GM10266 (cell line): ENCODE data around the gene SLC44A3.

ENCODE experiments used
- DNase-seq: peaks from one replicate; pipeline ENCODE4 v3.0.0; 2012; ENCODE audit errors: extremely low spot score
- TF ChIP-seq, protein P1 (sequence below): IDR thresholded peaks from 2 replicates; pipeline ENCODE4 v1.5.1; 2012; ENCODE audit warnings: mild to moderate bottlenecking, low read depth; ENCODE audit not compliant: control insufficient read depth, insufficient read depth; ENCODE audit errors: missing control alignments

The SLC44A3 gene

DNA sequence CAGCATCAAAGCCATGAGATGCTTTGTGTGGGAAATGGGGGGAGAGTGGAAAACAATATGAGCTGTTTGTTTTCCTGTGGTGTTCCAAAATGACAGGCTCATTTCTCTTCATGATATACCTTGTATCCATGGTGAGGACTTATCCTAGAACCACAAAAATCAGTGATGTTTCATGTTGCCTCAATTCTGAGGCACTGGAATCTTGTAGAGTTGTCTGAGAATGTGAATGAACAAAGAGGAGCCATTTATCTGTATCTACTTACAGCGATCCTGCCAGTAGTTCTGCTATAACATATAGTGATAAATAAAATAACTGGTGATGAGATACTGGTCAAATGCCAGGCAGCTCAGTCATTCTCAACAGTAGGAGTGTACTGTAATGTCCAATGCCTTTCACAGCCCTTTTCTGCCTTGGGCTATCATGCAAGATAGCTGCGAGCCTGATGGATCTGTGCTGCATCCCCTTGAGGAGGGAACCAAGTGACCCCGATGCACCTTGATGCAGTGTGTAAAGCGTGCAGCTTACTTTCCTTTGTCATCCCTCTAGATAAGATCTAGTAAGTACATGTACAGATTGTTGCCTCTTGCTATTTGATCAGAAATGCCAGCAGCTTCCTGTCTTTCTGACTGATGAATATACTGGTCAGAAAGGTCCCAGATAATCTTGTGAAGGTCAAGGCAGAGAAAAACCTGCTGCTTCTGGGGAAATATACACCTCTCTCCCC, 52.8 kb downstream of the SLC44A3 start:
- TF ChIP-seq, protein P1, sequence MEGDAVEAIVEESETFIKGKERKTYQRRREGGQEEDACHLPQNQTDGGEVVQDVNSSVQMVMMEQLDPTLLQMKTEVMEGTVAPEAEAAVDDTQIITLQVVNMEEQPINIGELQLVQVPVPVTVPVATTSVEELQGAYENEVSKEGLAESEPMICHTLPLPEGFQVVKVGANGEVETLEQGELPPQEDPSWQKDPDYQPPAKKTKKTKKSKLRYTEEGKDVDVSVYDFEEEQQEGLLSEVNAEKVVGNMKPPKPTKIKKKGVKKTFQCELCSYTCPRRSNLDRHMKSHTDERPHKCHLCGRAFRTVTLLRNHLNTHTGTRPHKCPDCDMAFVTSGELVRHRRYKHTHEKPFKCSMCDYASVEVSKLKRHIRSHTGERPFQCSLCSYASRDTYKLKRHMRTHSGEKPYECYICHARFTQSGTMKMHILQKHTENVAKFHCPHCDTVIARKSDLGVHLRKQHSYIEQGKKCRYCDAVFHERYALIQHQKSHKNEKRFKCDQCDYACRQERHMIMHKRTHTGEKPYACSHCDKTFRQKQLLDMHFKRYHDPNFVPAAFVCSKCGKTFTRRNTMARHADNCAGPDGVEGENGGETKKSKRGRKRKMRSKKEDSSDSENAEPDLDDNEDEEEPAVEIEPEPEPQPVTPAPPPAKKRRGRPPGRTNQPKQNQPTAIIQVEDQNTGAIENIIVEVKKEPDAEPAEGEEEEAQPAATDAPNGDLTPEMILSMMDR, result no peak
- no peak for DNase-seq

DNA sequence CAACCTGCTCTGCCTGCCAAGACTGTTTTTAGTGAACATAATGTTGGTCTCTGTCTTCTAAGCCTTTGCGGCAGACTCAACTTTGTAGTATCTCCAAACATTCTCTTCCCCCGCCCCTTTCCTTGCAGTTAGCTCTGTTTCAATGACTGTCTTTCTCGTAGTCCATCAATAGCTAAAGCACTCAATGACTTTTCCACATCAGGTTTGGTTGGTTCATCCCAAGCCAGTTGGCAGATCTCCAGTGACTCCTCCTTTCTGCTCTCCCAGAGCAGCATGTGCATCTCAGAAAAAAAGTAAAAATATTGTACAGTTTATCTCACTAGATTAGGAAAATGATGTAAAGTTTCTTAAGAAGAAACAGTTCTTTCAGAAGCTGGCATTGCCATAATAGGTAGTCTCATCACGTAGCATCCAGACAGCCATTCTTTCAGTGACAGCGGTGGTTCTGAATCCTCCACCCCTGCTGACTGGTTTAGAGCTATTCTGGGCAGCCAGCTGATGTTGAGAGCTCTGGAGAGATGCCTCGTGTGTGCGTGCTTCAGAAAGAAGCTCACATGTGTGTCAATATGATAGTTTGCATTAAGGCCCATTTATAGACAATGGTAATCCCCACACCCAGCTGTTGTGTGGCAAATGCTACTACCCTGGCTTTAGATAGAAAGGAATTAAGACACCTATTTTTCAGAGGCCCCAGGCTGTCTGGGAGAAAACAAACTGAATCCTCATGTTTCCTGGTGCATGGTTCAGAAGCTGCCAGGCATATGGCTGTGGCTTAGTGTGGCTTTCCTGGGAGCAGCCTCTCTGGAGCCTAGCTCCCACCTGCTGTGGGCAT, 53.6 kb downstream of the SLC44A3 start:
- TF ChIP-seq, protein P1, result no peak
- no peak for DNase-seq

DNA sequence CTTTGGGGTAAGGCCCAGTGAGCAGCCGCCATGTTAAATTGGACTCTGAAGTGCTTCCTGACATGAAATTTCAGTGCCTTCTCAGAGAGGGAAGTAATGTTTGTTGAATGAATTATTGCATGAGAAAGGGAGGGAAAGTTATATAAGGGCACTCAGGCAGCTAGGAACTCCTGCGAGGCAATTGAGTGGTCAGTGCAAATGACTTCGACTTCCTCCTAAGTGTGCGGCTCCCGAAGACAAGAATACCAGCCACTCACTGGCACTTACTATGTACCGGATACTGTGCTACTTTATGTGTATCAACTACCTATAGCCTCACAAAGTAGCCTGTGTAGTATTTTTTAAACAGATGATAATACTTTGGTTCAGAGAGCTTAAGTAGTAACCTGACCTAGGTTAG, 54.3 kb downstream of the SLC44A3 start:
- no peak for DNase-seq
- TF ChIP-seq, protein P1, result no peak

DNA sequence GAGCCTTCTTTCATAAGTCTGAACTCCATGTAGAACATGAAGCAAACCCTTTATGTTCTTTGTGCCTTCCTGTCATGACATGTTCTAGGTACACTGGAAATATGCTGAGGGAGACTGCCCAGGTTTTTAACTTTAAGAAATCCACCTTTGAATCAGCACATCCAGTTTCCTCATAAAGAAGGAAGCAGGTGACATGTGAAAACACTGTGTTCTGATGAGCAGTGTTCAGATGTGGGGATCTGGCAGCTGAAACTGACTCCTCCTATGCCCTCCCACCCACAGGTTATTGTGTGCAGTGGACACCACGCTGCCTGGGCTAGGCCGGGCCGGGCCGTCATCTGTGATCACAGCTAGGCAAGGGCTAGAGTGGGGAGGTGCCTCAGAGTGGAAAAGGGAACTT, 55.6 kb downstream of the SLC44A3 start:
- TF ChIP-seq, protein P1, result no peak
- no peak for DNase-seq

DNA sequence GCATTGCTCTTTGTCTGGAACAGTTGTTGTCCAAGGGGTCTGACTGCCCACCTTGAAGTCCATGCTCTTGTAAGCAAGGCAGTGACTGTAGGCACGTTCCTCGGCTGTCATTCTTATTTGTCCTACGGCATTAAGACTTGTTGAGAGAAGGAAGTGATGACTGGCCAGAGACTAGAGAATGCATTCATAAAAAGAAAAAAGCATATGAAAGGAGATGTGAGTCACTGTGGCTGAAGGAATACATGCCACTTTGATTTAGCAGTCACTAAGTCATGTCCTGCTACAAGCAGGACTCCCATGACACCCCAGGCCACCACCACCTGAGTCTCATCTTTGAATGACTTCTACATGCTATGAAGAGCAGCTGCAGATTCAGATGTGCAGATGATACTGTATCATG, 56.2 kb downstream of the SLC44A3 start:
- DNase-seq, result no peak
- TF ChIP-seq, protein P1, result no peak

DNA sequence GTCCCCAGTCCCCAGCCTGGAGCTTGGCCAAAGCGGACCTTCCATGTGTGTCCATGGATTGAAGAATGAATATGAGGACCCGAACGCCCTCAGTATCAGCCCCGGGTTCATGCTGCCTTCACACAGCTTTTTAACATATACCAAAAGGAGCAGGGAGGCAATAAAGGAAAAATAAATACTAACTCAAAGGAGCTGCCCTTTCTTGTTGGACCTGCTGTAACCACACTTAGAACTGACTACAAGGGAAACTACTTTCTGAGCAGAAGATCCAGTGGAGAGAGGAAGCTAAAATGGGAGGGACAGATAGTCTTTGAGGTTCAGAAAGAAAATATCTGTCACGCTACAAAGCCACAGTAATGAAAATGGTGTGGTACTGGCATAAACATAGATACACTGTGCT, 58.2 kb downstream of the SLC44A3 start:
- TF ChIP-seq, protein P1, result no peak
- no peak for DNase-seq

DNA sequence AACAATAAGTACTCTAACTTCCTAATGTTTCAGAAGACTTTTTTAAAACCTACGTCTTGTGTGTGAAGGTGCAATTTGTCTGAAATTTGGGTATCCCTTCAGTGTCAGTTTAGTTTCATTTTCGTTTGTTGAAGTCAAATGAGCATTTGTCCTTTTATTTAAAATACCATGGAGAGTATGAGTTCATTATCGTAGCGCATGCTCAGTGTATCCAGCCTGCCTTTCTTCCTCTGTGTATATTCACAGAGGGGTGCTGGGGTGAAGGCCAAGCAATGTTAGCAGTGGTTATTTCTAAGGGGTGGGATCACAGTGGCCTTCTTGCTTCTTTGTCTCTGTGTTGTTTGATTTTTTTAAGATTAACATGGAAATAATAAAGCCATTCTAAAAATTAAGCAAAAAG, 63.5 kb downstream of the SLC44A3 start:
- TF ChIP-seq, protein P1, result no peak
- peak; percentile 11 for DNase-seq
